Central memory CD4-positive, alpha-beta T cell (primary cell): ENCODE data around the gene SSBP1.
A peak's percentile ranks its signal among the peaks of the same experiment; 100 is the strongest.
"Not testable (repeated sequence)": the region's sequence is repeated elsewhere in the genome, so short reads cannot be mapped to it uniquely, and the experiment has no call there.

Source experiments
- DNase-seq: peaks from one replicate; pipeline ENCODE4 v3.0.0; 2022
- total RNA-seq, 3 experiments: gene quantifications; one replicate each; lab custom pipeline; 2026; lab: John Stamatoyannopoulos, UW

SSBP1 gene, protein sequence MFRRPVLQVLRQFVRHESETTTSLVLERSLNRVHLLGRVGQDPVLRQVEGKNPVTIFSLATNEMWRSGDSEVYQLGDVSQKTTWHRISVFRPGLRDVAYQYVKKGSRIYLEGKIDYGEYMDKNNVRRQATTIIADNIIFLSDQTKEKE
- total RNA-seq: 88.7 to 226 (median 90.1) reads per million in 3 experiments

DNA sequence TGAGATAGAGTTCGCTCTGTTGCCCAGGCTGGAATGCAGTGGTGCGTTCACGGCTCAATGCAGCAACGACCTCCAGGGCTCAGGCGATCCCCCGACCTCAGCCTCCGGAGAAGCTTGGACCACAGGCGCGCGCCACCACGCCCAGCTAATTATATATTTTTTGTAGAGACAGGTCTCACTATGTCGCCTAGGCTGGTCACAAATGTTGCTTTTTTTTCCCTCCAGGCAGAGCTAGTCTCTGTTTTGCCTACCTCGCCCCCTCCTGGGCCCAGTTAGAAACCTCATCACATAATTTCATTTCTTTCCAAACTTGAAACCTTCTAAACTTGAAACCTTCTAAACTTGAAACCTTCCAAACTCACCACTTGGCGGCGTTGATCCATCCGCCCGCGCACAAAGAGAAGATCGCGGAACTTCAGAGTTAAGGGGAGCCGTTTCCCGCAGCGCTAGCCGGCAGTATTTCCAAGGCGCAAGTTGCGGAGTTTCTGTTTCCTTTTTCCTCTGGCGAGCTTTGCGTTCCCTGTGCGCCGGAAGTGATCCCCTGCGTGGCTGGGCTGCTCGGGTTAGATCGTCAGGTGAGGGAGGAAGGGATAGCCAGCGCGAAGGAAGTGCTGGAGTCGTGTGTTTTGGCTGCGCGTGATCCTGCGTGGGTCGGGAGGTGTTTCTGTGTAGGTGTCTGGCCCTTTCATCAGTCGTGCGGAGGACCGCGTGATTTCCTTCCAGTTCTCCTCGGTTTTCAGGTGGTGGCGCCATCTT is at the start of gene SSBP1:
TSS of gene SSBP1 (plus strand) at position 523 of the 756 bp plus-strand sequence. CDS start 809 bp downstream, outside the sequence.
- peak; percentile 92 for DNase-seq

DNA sequence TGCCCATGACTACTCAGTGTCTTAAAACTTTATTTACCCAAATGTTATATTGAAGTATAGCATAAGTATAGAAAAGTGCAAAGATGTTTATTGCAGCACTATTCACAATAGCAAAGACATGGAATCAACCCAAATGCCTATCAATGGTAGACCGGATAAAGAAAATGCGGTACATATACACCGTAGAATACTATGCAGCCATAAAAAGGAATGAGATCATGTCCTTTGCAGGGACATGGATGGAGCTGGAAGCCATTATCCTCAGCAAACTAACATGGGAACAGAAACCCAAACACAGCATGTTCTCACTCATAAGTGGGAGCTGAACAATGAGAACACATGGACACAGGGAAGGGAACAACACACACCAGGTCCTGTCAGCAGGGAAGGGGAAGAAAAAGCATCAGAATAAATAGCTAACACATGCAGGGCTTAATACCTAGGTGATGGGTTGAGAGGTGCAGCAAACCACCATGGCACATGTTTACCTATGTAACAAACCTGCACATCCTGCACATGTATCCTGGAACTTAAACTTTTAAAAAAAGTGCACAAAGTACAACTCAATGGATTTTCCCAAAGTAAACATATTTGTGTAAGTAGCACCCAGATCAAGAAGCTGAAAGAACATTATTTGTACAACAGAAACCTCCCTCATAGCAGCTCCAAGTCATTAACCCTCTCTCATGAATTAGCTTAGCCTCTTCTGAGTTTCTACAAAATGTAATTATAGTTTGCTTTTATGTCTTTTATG is 48.9 kb upstream of the SSBP1 start:
- DNase-seq: not testable (repeated sequence)

DNA sequence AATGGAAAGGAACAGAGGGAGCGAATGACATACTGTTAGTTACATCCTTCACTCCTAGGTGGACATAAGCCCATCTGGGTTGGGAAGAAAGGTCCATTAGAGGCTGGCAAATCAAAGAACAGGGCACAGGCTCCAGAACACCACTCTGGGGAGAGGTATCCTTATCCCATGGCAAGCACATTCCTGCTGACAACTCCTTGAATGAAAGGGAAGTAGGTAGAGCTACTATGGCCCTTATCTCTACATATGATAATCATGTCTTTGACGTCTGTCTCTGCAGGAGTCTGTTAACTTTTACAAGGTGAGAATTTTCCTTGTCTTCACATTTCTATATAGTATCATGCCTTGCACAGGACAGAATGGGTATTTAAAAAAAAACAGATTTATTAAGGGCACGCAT is 46.6 kb upstream of the SSBP1 start:
- DNase-seq: no peak

DNA sequence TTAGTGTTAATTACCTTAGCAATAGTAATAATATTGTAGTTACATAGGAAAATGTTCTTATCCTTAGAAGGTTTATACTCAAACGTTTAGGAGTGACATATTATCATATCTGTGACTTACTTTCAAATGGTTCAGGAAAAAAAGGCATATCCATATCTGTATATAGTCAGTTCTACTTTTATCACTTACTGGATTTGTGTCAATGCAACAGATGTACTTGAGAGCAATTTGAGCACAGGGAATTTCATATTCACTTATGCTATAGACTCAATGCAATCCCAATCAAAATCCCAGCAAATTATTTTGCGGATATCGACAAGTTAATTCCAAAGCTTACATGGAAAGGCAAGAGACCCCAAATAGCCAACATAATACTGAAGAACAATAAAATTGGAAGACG is 46.2 kb upstream of the SSBP1 start:
- DNase-seq: no peak

DNA sequence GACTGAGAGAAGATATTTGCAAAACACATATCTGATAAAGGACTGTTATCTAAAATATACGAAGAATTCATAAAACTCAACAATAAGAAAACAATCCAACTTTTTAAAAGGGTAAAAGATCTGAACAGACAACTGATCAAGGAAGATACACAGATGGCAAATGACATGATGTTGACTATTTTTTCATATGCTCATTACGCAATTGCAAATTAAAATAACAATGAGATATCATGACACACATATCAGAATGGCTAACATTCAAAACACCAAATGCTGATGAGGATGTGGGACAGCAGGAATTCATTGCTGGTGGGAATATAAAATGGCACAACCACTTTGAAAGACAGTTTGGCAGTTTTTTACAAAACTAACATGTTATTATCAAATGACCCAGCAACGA is 45.1 kb upstream of the SSBP1 start:
- DNase-seq: no peak

DNA sequence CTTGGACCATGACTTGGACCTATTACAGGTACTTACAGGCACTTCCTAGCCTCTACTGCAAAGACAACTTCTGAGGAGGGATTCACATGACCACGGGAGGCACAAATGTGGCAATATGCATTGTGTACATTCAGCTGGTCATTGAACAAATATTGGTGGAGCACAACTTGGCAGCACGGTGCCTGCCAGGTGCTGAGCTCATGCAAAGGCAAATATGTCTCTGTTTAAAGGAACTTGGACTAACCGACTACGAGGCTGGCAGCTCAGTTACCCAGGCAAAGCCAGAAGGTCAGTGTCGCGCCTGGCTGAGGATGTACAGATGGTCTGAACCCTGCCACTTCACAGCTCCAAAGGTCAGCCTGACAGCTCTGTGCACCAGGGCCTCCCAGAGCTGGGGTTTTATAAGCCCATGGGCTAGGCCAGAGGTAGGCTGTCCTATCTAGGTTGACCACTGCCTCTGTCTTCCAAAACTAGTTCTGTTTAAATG is 42.3 kb upstream of the SSBP1 start:
- DNase-seq: no peak

DNA sequence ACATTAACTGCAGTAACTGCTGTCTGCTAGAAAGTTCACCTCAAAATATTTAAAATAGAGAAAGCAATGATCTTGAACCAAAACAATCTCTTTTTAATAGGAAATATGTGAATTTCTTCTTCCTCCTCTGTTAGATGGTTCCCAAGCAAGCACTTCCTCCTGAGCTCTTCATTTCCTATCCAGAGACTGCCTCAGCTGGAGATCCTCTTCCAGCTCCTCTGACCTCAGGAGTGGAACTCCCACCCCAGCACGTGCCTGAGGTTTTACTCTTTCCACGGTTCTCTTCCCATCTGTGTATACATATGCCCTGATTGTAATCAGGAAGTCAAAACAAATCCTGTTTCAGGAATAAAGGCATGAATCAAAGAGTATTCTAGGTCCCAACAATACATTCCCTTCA is 41.8 kb upstream of the SSBP1 start:
- no peak for DNase-seq

DNA sequence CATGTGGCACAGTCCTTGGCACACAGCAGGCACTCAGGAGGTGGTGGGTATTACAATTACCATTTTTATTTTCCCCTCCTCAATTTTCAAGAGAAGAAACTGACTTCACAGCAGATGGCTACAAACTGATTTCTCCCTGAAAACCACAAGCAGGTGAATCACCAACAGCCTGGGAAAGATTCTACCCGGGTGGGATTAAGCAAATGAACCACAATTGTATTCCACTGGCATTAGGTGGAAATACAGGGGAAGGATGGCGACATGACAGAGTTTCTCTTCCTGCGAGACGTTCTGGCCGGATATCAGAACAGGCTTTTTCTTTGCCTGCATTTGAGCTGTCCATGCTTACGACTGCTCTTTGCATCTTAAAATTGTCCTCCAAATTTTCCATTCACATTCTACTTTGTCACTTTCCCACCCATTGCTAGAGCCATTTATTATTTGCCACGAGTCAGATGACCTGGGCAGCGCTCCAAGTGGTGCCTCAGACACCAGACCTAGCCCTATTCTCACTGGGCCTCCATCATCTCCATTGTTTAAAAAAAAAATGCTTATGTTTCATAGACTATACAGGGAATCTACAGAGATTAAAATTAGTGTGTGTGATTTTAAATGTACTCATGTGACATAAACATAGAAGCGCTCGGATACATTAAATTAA is 40.8 kb upstream of the SSBP1 start:
- no peak for DNase-seq

DNA sequence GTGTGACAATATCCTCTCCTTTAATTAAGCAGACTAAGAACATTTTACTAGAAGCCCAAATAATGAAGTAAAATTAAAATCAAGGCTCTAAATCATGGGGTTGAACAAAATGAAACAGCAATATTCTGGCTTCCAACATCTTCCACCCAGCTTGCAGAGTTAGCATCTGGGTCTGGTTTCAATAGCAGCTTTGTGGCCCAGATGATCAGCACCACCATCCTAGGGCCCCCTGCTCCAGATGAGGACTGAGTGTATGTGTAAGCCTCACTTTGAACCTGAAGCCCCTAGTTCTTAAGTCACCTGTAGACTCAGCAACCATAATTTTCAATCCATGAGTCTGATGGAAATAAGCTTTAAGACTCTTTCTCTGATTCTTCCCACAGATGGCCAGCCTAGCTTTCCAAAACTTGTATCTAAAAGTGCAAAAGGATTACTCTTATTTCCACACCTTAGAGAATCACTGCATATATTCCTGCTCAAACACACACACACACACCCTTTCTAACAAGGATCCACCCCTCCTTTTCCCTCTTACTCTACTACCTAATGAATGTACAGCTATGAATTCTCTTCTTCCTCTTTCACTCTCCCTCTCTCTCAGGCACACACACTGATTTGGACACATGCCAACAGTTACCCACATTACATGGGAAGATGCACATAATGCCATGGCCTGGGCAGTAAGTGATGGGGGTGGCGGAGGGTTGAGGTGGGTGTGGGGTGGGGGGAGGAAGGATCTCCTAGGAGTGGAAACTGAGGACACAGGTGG is 39.7 kb upstream of the SSBP1 start:
- no peak for DNase-seq

DNA sequence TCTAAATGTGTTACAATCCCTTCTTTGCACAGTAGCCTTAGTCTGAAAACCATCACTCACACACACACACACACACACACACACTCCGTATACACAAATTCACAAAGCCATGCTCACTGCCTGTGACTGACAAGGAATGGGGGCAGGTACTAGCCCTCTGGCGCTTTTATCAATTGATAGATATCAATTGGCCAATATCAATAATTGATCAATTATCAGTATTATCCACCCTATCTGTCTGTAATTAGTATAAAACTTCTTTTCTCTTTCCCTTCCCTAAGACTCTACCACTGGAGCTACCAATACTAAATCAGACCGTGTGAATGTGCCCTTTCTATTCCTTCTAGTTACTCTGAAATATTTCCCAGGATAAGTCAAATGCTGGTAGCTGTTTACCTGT is 38.3 kb upstream of the SSBP1 start:
- no peak for DNase-seq

DNA sequence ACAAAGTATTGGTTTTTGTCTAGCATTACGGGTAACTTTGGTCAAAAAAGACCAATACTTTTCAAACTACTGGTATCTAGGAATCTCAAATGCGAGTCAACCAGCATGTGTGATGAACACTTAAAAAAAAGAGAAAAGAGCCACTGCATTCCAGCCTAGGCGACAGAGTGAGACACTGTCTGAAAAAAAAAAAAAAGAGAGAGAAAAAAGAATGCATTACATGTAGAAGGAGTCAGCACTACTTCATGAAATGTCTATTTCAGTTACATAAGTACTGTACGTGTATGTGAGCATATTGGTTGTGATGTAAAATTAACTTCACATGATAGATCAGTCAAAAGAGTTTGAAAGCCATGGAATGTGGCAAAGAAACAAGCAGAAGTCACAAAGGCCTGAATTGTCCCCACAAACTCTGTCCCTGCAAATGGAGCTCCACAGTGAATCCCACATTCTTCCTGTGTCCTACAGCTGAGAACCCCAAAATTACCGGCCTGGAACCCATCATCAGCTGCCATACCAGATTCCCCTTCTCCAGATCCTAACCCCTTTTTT is 37.8 kb upstream of the SSBP1 start:
- no peak for DNase-seq

DNA sequence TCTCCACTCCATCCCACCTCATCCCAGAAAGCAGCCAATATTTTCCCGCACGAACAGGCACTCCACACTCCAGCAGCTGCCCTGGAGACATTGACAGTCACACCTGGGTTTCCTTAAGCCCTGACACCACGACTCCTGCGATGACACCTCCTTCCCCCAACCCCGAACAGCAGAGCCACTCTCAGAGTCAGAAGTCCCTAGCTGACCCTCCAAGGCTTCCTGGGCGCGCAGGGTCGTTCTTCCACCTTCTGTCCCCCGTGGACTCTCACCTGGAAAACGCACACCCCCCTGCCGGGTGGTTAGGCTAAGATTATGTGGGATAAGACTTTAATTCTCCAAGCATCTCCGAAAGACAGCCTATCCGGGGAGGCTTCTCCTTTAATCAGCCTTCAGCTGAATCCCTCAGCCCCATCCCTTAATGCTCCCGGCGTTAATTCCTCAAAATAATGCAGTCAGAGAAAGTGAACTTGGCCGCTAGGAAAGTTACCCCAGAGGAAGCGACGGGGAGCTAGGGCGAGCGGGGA is 37.2 kb upstream of the SSBP1 start:
- no peak for DNase-seq

DNA sequence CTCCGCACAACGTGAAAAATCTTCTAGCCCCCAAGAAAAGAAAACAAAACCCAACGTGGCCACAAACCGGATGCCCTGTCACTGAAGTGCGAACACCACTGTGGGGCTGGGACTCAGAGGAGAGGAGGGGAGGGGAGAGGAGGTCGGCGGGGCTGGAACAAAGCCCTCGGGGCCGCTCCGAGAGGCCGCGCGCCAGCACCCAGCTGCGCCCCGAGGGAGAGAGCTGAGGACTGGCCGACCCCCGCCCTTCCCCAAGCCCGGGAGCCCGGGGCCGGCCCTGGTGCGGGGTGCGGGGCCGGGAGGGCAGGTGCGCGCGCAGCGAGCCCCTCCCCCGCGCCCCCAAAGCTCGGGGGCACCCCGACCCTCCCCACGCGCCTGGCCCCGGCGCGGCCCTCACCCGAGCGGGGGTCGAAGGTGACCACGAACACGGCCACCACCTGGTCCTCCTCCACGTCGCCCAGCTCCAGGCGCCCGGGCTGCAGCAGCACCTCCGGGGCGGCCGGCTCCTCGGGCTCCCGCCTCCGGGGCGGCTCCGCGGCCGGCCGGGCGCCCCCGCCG is 36.6 kb upstream of the SSBP1 start:
- DNase-seq: peak; percentile 78

DNA sequence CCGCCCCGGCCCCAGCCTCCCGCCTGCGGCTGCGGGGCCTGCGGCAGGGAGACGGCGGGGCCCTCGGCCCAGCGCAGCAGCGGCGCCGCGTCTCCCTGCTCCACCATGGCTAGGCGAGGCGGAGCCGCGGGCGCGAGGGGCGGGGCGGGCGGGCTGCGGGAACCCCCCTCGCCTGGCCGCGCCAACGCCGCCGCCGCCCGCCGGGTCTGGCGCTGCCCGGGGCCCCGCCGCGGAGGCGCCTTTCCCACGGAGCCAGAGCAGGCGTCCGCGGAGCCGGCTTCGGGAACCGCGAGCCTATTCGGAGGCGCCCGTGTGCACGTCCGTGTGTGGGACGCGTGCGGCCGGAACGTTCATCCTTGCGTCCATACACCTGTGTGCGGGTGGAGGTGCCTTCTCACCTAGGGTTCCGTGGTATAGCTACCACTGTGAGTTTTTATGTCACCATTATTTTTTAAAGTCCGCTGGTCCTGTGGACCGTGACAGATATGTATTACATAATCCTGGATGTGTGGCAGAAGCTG is 36.1 kb upstream of the SSBP1 start, which contains the start of gene DENND11:
TSS of gene DENND11 (minus strand) at position 120 of the 521 bp plus-strand sequence. CDS start at position 107, 13 bp downstream.
- peak; percentile 56 for DNase-seq

DNA sequence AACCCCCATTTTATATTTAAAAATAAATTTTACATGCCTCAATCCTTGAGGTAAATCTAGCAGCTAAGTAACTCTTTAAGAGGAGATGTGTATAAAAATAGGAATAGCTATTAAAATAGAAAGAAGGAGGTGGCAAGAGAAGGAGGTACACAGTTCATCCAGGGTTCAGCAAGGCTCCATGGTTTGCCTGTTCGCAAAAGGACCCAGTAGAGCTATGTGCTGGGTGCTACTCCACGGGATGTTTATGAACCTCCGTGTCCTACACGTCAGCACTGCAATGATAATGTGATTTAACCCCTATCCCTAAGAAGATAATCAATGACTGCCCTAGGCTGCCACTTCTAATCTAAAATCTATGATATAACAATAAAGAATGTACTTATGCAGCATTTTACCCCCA is 35.3 kb upstream of the SSBP1 start:
- no peak for DNase-seq

DNA sequence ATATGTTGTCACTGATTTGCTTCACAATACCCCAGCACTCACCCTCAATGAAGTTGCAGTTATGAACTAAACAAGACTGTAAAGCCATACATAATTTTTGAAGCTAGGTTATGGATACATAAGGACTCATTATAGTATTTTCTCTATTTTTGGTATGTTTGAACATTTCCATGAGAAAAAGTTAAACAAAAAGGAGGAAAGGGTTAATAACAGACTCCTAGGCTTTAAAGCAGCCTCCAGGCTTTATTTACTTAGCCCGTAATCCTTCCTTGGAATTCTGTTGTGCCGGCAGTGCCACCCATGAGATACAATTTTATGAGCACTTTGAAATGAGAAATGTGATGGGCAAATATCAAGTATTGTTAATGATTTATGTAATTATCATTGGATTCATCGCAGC is 34.0 kb upstream of the SSBP1 start:
- no peak for DNase-seq

DNA sequence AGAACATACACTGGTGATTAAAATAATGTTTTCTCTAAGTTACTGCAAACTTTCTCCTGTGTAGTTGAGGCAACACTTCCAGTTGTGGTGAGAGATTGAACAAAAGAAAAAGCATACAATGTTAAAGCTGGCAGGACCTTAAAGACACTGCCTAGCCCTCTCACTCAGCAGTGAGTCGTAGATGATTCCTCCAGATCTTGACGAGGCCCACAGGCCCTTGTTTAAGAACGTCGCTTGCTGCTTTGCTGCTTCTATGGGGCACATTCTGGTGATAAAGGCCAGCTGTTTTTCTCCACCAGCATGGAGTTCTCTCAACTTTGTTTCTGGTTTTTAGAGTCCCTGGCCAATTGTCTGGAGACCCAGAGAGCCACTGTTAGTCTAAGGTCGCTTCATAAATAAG is 33.4 kb upstream of the SSBP1 start:
- no peak for DNase-seq

DNA sequence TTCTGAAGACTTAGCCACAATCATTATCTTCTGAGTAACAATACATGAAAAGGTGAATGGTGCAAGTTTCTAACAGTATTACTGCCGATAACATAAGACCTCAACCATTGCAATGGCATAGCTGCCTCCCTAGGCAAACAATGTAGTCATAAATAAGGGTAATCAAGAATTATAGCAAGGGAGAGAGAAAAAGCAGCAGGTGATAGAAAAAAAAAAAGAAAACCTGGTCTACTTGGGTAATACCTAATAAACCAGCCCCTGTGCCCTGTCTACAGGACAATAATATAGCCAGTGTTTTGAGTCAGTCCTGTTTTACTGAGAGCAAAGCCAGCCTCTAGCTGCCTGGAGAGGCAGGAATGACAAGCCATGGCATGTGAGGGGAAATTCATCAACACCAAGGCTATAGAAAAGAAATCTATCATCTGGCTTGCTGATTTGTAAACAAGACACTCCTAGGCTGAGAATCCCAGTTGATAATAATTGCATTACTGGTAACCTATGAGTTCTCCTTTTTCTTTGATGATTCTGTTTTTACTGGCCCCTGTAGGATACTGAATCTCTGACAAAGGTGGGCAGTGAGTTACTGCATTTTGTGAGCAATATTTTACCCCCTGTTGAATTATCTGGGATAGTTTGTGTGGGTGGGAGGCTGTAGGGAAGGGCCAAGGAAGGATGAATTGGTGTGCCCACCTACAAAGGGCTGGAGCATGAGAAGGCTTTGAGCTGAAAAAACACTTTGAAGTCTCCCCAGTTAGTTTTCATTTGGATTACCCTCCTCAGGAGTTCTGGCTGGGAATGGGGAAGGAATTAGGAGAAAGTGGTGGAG is 31.7 kb upstream of the SSBP1 start:
- DNase-seq: no peak

DNA sequence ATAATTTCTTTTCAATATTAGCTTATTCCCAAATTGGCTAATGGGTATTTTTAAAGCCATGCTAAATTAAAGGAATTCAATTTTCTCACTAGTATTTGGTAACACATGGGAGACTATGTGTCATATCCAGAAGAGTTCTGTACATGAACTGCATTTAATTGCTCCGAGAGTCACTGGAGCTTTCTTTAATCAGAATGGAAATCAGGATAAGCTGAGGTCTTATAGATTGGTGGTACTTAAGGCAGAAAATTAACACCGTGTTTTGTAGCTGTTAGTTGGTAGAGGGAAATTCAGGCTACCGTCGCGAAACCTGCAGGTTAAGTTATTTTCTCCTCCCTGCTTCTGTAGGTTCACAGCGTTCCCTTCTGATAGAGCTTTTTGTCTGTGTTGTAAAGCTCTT is 29.8 kb upstream of the SSBP1 start, which contains the start of gene WEE2:
TSS of gene WEE2 (plus strand) at position 3 of the 400 bp plus-strand sequence. CDS start 406 bp downstream, outside the sequence.
- DNase-seq: no peak

DNA sequence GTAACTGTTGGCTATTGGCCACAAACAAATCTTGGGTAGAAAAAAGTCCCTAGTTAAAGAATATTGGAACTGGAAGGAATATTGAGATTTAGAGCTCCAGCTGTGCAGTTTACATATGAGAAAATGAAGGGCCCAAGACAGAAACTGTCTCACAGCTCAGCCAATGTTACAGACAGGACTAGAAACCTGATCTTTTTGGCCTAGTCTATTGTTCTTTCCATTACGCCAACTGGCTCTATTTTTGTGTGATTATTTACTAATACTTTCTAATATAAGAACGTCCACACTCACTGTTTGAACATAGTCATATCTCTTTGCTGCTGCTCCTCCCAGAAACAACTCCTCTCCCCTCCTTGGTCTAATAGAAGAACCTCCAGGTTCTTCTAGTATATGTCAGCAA is 28.8 kb upstream of the SSBP1 start:
- no peak for DNase-seq
